AML-193 (cell line): ENCODE measurements around the gene TPD52L2.
"Not testable (repeated sequence)": the region's sequence is repeated elsewhere in the genome, so short reads cannot be mapped to it uniquely, and the experiment has no call there.

ENCODE experiments used
- DNase-seq, 2 experiments: peaks; one replicate each; lab custom pipeline; 2025; lab: John Stamatoyannopoulos, UW

The TPD52L2 gene

DNA sequence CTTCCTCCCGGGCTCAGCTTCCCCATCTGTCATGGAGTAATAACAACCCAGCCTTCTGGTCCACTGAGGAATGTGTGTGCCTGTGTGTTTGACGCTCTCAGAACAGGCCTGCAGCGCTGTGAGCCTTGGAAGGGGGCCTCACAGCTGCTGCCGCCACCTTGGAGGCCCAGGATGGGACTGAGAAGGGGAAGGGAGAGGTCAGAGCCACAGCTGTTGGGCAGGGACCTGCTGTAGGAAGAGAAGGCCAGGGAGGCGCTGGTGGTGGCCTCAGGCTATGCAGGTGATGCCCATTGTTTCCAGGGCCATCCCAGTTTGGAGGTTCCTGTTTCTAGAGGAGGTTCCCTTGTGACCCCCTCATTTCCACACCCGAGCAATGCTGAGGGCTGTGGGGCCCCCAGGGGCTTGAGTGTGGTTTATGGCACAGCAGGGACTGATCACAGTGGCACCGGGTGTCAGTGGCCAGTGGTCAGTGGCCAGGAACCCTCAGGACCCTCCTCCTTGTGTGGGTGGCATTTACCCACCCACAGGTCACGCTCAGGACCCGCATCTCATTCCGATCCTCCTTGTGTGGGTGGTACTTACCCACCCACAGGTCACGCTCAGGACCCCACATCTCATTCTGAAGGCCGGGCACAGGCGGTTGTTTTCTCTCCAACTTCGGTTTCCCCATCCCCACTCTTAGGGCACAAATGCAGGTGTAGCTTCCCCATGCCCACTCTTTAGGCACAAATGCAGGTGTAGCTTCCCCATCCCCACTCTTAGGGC lies 14.0 kb downstream of the TPD52L2 start:
- no peak for DNase-seq

DNA sequence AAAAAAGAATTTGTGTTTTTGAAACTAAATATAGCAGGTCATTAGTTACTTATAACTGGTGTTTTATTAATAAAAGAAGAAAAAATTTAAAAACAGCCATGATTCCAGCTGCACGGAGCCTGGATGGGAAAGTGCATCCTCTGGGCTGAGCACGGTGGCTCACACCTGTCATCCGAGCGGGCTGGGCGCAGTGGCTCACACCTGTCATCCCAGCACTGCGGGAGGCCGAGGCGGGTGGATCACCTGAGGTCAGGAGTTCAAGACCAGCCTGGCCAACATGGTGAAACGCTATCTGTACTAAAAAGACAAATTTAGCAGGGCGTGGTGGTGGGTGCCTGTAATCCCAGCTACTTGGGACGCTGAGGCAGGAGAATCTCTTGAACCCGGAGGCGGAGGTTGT lies 15.8 kb downstream of the TPD52L2 start:
- DNase-seq, result not testable (repeated sequence)

DNA sequence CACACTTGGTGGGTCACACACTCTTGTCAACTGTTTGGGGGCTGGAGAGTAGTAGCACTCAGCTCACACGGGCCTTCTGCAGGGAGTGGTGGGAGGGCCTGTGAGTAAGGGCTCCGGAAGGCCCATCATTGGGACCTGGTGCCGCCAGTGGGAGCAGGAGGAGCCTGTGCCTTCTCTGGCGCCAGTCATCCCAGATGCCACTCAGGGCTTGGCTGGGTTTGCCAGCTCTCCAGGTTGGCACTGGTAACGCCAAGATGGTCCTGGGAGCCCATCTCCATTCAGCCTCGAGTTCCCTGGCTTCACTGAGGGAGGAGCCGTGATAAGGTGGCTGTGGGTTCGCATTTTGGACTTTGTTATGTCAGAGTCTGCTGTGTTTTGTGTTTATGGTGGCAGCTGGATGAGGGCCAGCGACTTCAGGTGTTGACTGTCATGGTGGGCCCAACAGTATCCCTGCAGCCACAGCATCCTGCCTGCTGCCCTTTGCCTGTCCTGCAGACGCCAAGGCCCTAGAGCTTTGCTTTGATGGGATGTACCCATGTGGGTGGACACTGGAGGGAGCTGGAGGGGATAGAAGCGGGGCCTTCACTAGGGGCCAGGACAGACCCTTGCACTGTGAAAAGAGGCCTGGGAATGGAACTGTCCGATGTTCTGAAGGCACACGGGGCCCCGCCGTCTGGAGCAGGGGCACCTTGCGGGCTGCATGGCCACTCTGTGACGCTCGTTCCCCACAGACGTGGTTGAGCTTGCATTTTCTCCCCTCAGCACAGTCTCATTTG lies 16.6 kb downstream of the TPD52L2 start:
- no peak for DNase-seq

DNA sequence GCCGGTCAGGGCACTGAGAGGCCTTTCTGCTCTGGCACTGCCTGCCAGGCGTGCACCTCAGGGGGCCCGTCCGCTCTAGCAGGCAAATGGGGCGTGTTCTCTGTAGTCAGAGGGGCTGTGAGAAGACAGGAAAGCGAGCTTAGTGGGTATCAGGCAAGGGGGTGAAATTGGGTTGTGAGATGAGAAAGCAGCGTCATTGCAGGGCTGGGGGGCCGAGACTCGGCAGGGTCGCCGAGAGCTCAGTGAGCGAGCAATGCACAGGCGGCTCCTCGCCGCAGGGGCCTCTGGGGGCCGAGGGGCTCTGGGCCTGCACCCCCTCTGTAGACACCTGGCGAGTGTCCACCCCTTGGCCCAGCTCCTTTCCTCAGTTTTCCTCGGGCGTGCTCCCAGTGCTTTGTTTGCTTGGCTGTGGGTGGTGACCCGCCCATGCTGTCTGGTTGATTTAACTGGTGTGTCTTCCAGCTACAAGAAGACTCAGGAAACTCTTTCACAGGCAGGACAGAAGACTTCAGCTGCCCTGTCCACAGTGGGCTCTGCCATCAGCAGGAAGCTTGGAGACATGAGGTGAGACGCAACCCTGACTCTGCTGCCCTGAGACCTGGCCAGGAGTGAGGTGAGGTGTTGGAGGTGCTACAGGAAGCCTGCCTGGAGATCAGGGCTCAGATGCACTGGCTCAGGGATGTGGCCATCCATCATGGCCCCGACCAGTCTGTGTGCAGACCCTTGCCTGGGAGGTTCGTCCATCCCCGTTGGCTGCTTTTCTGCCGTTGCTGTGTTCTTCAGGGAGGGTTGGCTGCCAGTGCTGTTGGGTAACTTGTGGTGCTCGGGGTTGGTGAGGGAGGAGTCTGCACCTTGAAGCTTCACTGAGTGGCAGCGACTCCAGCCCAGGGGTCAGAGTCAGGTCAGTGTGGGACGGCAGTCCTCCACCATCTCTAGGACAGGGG lies 17.5 kb downstream of the TPD52L2 start:
- DNase-seq, result no peak

DNA sequence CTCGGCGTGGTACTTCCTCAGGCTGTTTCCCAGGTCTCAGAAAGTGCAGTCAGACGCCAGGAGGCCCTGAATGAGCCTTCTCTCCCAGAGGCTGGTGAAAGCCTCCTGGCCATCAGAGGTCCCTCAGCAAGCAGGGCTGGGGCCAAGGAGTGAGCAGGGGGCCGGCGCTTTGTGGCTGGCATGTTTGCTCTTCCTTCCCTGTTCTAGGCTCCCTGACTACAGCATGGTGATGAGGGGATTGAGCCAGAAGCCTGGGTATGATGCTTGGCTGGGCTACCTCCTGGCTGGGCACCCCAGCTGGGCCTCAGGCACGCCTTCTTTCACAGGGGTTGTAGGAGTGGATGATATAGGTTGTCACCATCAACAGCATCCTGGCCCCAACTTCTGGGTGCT lies 18.1 kb downstream of the TPD52L2 start:
- no peak for DNase-seq

DNA sequence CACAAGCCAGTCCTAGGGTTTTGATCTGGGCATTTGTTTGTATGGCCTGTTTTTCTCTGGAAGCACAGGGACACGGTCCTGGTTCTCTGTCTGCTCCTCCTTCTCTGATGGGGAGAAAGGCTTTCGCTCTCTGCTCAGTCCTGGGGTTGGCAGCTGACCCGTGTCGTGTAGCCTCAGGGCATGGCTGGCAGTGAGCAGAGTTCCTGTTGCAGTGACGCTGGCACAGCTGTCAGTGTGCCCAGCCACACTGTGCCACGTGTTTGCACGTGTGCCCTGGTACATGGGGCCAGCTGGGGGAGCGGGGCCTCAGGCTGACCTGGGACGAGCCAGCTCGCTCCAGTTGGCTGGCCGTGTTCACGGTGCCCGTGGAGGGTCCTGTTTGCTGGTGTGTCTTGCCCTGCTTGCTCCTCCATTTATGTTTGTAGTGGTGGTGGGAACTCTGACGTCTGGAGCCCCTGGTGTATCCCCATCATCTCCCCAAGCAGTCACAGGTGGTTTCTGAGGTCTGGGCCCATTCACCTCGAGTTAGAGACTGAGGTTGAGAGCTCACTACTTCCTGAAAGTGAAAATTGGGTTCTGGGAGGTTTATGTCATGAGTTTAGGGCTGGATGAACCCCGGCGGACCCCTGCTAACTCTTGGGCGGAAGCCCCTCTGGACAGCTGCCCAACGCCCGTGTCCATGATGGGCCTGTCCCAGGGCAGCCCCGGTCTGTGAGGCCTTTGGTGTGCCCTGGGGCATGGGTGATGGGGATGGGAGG lies 19.6 kb downstream of the TPD52L2 start:
- no peak for DNase-seq

DNA sequence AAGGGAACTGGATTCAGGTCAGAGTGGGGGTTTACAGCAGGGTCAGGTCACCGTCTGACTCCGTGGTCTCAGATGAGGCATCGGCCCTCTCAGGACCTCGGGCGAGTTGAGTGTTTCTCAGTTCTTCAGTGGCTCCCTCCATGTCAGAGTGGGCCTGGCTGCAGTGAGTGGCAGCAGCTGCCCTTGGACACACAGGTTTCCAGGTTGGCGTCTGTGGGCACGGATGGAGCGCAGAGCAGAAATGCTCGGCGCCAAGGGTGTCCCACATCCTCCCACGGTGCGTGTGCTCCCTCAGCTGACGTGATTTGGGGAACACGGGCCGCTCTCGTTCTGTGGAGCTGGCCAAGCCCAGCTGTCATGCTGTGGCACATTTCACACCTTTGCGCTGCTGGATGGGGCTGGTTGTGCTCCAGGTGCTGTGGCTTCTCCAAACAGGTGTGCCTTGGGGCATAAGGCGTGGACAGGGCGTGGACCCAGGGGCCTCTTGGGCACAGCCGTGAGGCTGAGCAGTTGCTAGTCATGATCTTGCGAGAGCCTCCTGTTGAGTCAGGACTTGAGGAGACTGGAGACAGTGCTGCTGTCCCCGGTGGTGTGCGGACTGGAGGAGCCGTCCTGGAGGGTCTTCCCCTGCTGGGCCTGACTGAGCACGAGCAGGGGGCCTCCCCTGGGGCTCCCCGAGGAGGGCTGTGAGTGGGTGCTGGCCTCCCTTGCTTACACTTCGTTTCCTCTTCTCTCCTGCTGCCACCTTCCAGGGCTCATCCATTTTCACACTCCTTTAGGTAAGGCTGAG lies 20.4 kb downstream of the TPD52L2 start:
- DNase-seq, result no peak

DNA sequence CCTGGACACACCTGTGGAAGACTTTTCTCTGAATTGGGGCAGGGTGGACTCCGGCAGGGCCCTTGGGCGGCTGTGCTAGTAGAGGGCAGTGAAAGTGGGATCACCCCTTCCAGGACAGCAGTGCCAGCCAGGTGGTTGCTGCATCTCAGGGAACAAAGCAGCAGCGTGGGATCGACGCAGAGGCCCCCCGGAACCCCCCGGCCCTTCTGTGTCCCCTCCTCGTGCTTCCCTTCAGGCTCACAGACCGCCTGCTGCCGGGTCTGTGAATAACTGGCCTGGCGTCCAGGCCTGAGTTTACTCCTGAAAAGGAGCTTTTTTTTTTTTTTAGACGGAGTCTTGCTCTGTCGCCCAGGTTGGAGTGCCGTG lies 21.0 kb downstream of the TPD52L2 start:
- no peak for DNase-seq

DNA sequence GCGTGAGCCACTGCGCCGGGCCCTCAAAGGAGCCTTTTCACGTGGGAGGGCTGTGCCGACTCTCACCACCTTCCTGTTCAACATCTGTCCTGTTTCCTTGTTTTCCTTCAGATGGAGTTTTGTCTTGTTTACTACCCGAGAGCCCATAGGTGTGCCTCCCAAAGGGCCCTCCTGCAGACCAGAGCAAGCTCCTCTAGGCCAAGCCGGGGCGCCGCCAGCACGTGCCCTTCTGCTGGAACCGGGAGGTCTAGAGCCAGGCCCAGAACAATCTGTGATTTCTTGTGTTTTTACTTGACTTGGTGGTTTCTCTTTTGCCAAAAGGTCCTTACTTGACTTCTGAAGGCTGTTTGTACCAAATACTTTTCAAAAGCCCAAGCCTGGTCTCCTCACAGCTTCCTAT lies 21.9 kb downstream of the TPD52L2 start:
- DNase-seq, result no peak

DNA sequence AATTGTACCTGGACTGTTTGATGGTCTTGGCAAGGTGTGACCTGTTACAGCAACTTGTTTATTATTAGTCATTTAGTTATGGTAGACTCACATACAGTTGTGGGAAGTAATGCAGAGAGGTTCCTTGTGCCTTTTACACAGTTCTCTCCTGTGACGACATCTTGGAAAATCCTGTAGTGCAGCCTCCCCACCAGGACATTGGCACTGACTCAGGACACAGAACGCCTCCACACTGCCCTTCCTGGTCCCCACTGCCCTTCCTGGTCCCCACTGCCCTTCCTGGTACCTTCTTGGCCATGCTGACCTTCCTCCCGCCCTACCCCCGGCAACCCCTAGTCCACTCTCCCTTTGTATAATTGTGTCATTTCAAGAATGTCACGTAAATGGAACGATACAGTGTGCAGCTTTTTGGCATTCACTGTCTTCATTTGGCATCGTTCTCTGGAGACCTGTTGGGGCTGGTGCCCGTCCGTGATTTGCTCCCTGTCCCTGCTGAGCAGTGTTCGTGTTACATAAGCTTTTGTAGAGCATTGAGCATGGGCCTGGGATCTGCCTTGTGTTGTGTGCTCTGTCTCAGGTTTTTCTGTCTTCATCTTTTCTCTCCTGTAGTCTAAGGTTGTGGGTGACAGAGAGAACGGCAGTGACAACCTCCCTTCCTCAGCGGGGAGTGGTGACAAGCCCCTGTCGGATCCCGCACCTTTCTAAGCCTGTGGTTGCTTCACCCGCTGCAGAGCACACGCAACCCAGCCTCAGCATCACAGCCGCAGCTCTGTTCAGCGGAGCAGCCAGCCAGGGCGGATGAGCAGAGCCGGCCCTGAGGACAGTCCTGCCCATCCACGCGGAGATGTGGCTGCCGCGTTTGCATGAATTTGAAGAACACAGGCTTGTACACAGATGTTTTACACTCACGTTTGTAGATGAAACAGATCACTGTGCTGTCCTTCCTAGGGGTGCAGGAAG lies 24.5 kb downstream of the TPD52L2 start:
- no peak for DNase-seq

DNA sequence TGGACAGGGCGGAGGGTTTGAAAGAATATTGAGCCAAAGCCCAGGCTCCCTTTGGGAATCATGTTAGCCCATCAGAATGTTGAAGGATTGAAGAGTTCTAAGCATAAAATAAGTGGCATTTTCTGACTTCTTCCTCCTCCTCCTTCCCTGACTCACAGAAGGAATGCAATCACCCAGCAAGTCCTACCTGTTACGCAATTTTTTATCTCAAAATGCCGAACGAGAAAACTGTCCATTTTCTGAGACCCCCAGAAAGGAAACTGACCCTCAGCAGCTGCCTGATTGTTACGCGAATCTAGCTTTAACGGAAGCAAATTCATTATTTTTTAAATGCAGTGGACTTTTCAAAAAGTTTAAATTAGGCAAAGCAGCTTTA lies 25.1 kb downstream of the TPD52L2 start:
- DNase-seq, result no peak

DNA sequence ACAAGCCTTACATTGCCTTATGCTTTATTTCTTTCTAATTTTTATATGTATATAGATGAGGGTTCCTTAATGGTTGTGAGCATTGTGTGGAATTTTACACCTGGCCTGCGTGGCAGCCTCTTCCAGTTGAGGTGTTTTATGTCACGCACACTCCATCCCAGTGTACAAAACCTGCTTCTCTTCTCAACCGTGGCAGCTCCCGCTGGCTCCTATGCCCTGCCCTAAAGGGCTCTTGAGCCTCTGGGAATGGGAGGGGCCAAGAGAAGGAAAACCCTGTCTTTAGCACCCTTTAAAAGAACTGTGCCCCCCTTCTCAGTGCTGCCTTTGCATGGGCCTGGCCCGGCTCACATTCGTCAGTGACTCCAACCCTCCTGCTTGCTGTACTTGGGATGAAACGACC lies 25.5 kb downstream of the TPD52L2 start:
- no peak for DNase-seq

DNA sequence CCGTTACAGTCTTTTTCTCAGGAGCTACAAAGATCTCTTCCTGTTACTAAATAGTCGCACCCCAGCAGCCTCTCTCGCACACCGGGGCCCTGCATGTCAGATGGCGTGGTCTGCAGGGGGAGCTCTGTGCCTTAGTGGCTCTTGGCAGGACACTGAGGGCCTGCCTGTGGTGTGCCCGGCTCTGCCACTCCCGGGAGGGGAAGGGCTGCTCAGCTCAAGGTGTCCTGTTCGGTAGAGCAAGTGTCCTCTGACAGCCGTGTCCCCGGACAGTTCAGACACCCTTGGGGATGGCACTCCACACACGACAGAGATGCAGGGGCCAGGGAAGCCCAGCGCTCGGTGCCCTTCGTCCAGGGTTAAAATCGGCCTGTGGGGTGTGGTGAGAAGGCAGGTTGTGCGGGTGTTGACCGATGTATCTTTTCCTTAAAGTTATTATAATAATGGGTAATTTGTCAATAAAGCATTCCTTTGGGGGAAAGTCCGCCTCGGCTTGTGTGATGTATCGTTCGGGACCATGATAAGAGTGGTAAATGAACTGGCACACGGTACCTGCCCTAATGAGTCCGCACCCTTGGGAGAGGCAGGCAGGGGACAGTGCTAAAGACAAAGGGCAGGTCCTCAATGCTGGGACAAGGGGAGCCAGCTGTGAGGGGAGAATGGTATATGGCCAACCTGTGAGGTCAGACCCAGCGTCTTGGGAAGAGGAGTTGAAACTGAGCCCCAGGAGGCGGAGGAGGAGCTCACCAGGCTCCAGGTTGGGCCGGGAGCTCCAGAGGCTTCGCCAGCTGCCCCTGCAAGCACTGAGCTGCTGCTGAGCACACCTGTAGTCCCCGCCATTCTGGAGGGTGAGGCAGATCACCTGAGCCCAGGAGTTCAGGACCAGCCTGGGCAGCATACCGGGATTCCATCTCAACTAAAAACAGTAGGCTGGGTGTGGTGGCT lies 26.3 kb downstream of the TPD52L2 start:
- DNase-seq, result no peak

DNA sequence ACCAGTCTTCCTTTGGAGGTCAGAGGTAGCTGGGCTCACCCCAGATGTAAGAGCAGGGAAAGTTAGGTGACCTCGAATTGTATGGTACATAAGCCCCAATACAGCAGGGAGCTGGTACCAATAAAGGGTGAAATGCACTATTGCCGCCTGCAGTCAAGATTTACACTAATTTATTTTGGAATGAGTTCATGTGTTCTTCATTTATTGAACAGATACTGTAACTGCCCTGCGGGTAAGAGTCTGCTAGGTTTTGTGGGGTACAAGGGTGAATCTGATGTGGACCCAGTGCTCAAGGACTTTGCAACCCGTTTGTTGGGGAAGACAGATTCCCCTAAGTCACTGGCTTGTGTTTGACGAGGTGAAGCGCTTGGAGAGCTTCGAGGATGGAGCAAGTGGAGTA lies 27.3 kb downstream of the TPD52L2 start:
- DNase-seq, result no peak

DNA sequence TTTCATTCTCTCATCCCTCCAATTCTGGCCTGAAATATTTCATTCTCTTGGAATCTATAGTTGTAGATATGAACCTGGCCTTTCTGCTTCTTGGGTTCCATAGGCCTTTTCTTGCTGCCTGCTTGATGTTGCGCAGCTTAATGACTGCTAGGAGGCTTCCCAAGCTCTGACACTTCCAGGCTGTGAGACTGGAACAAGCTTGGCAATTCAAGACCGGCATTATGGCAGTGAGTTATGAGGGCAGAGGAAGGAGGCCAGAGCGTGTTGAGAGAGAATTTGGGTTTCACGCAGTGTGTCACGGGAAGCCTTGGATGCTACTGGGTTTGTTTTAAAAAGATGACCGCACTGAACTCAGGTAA lies 28.9 kb downstream of the TPD52L2 start:
- no peak for DNase-seq

DNA sequence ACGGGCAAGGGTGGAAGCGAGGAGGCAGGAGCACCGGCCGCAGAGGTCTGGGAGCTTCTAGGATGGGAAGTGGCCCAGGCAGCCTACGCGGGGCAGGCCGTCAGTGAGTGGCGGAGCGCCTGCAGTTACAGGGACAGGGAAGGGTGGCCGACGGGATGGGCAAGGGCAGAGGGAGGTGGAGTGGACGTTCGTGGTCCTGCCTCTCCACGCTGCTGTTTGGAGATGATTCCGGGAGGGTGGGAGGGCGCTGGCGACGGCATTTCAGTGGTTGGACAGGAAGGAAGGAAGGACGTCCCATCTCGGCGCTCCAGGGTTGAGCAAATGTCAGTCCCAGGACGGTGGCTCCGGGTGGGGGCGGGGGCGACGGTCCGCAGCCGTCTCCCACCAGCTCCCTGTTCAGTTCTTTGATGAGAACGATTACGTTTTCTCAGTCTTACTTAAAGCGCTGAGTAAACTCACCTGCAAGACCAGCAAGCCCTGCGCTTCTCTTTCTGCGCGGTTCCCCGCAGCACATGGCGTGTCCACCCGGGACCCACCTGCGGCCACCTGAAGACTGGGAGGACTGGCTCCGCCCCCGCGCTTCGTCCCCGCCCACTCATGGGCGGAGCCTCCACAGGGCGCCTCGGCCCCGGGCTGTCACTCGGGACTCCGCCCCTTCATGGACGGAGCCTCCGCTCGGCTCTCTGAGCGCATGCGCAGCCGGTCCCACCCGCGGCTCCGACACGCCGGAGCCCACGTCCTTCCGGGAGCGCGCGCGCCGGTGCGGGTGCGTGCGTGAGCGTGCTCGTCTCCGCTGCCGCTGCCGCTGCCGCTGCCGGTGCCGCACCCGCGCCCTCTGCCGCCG lies 29.5 kb downstream of the TPD52L2 start, which contains the start of gene DNAJC5:
DNAJC5 (plus strand) TSS at position 769 of the 844 bp plus-strand sequence. CDS start 33,220 bp downstream, outside the sequence.
- peak; percentile 80 to 83 for DNase-seq

DNA sequence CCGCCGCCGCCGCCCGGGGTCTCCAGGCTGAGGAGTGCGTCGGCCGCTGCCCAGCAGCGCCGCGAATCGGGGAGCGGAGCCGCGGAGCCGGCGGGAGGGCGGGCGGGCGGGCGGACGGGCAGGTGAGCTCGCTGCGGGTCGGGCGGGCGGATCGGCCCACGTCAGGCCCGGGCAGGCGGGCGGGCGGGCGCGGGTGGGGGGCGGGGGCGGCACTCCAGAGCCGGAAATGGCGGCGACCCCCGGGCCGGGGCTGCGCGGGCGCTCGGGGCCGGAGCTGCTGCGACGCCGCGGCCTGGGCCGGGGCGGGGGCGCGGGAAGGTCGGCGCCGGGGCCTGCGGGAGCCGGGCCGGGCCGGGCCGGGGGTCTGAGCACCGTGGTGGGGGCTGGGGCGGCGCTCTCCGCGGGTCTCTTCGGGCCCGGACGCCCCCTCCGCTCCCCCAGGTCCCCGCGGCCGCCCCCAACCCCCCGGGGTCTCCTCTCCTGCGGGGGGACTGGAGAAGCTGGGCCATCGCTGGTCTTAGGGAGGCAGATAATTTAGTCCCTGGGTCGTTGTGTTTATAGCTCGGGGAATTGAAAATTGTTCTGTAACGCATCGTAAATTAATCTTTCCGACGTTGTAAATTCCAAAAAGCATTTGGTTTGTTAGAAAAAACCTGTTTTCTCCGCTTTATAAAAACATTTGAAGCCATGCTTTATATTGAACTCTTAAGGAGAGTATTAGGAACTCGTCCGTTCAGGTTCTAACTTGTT lies 30.3 kb downstream of the TPD52L2 start:
- DNase-seq, result no peak
